Lung (tissue), 12 donors: ENCODE results near the gene RHOJ. TPM values are rescaled to one million over a fixed set of nuclear protein-coding genes. Genes with fewer than 3 reads are reported as not detected.

Experiments
- ATAC-seq: fragments of 200-7000 bp; cut with Tn5 transposase; one replicate; pipeline ENCODE4 v1.9.1; 2020; ENCODE audit warnings: moderate number of reproducible peaks; ENCODE audit not compliant: insufficient read depth, low FRiP score
- DNase-seq, 3 donors: peaks; one replicate each; pipeline ENCODE4 v3.0.0-alpha.2; 2013 to 2017
- H3K27ac ChIP-seq, 2 donors: one replicate each; pipeline ENCODE4 v1.5.1; 2013; ENCODE audit warnings: mild to moderate bottlenecking in 2 of 2, moderate library complexity in 2 of 2, control low read depth in 1 of 2, inconsistent platforms in 1 of 2, low read depth in 1 of 2, low read length in 1 of 2
- H3K27me3 ChIP-seq, 3 donors: one replicate each; pipeline ENCODE4 v1.5.1; 2013; ENCODE audit warnings: low read length in 2 of 3; ENCODE audit not compliant: control insufficient read depth in 3 of 3, insufficient read depth in 3 of 3
- H3K36me3 ChIP-seq, 4 donors: one replicate each; pipeline ENCODE4 v1.5.1; 2013; ENCODE audit warnings: low read length in 4 of 4, mild to moderate bottlenecking in 1 of 4, moderate library complexity in 1 of 4; ENCODE audit not compliant: control insufficient read depth in 4 of 4, insufficient read depth in 4 of 4
- H3K4me1 ChIP-seq, 5 donors: one replicate each; pipeline ENCODE4 v1.5.1; 2013; ENCODE audit warnings: low read length in 5 of 5, mild to moderate bottlenecking in 2 of 5, moderate library complexity in 1 of 5; ENCODE audit not compliant: control insufficient read depth in 5 of 5, insufficient read depth in 5 of 5
- H3K4me3 ChIP-seq: one replicate; pipeline ENCODE4 v1.5.1; 2013; ENCODE audit warnings: mild to moderate bottlenecking, control low read depth, moderate library complexity
- H3K9ac ChIP-seq, 2 donors: one replicate each; pipeline ENCODE4 v1.5.1; 2013; ENCODE audit warnings: low read length in 2 of 2, control low read depth in 1 of 2; ENCODE audit not compliant: insufficient read depth in 1 of 2
- H3K9me3 ChIP-seq, 4 donors: one replicate each; pipeline ENCODE4 v1.5.1; 2013; ENCODE audit warnings: low read length in 3 of 4, mild to moderate bottlenecking in 1 of 4, moderate library complexity in 1 of 4; ENCODE audit not compliant: control insufficient read depth in 4 of 4, insufficient read depth in 3 of 4
- CTCF ChIP-seq: IDR thresholded peaks from 2 replicates; pipeline ENCODE4 v1.5.1; 2012; ENCODE audit warnings: mild to moderate bottlenecking; ENCODE audit errors: control extremely low read depth, extremely low read depth
- WGBS, 2 donors: extraction: QIAGEN DNeasy Blood & Tissue Kit; methylation state at CpG; one replicate each; pipeline ENCODE4 v1.1.7; 2013; 5-methylcytosine and 5-hydroxymethylcytosine counted together
- polyA plus RNA-seq, 2 donors: library from polyadenylated mRNA; stranded (reverse); fragments of 200-250 nt; gene quantifications; one replicate each; pipeline ENCODE4 v1.2.1, GENCODE V29; 2013
- total RNA-seq, 2 donors: library from RNA; depleted of rRNA in 1 of 2; stranded (reverse); fragments of >200 nt in 1 of 2; gene quantifications; one replicate each; pipeline ENCODE4 v1.2.1, GENCODE V29; 2014 to 2021
- donor health status: control.
- donor health status: control.
- donor health status: Bipolar disorder and iron deficiency.
- donor health status: healthy.
- donor health status: DM: yes; HTN: yes; CAD: no.

The RHOJ gene
- total and polyA plus RNA-seq, 4 donors = 10.2 to 25.7 (median 17.8) TPM

GRCh38 chr14:63297372-63298063 is 93.3 kb downstream of the RHOJ start:
- H3K9me3 ChIP-seq = peaks cover 0 to 2% (median 0%) of the 10 kb centered on the region in 4 donors
- DNase-seq = no peak
- TF ChIP-seq CTCF = no peak
- no peak overlapping the region for H3K4me3 ChIP-seq
- 82 to 86% methylated on average over 4 of the region's 4 CpGs for WGBS, 2 donors
- H3K36me3 ChIP-seq = peaks cover 0 to 7% (median 2%) of the 10 kb centered on the region in 4 donors
- H3K4me1 ChIP-seq = peaks cover 0 to 6% (median 0%) of the 10 kb centered on the region in 5 donors
- H3K27ac ChIP-seq = no peak overlapping the region
- H3K27me3 ChIP-seq = no peaks in the 10 kb centered on the region
- no peak overlapping the region for H3K9ac ChIP-seq
- ATAC-seq = no peak

DNA sequence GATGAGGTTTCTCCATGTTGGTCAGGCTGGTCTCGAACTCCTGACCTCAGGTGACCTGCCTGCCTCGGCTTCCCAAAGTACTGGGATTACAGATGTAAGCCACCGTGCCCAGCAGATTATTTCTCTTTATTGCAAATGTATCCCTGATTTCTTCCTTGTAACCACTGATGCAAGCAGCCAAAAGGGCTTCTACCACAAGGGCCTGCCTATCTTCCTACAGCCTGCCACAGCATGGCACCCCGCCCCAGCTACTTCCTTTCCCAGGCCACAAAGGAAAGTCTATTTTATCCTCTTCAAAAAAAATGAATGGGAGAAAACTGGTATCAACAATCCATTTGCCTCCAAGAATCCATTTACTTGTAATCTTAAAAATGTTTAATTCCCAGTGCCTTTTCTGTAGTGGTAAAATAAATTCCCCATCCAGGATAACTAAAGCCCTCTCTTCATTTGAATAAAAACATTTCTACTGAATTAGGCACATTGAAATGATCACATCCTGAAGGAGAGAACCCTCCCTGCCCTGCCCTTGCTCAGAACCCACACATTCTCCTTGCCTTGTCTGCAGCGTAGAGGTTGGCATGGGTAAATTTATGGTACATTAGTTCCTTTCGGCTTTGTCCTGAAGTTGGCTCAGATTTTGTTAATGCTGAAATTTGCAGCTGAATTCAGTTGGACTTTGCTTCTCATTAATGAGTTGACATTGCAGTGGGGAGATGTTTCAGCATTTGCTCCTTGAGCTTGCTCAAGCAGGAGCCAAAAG is 95.3 kb downstream of the RHOJ start:
- WGBS, 2 donors = 50 to 61% methylated on average over 6 of the region's 6 CpGs
- Histone ChIP-seq H3K9me3 (peaks cover 0 to 2% (median 0%) of the 10 kb centered on the region in 4 donors), H3K36me3 (no peaks in the 10 kb centered on the region), H3K27ac (no peak overlapping the region), H3K4me1 (peaks cover 0 to 6% (median 0%) of the 10 kb centered on the region in 5 donors), H3K27me3 (no peaks in the 10 kb centered on the region), H3K9ac (no peak overlapping the region), H3K4me3 (no peak overlapping the region)
- TF ChIP-seq CTCF = no peak
- DNase-seq (no peak), ATAC-seq (no peak)

DNA sequence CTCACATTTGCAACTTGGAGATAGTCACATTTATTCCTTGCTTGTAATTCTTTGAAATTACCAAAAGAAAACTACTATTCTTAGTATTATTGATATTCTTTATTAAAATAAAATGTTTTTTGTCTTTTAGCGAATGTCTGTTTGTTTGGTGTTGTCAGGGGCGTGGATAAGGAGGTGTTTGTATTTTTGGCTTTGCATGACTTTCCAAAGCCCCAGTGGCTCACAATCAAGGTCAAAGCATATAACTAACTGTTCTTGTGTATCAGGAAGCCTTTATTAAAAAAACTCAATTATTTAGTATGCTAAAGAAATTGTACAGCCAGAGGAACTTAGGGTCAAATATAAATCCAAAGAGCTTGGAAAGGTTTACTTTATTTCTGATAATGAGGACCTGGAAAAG is 96.6 kb downstream of the RHOJ start:
- ATAC-seq (no peak), DNase-seq (no peak)
- H3K27ac ChIP-seq = no peak overlapping the region
- no peaks in the 10 kb centered on the region for H3K27me3 ChIP-seq
- H3K4me1 ChIP-seq = peaks cover 0 to 6% (median 0%) of the 10 kb centered on the region in 5 donors
- TF ChIP-seq CTCF = no peak
- H3K9ac ChIP-seq = no peak overlapping the region
- no peaks in the 10 kb centered on the region for H3K36me3 ChIP-seq
- H3K9me3 ChIP-seq = no peaks in the 10 kb centered on the region
- WGBS, 2 donors = 89 to 91% methylated on average over 2 of the region's 2 CpGs
- H3K4me3 ChIP-seq = no peak overlapping the region
